ENCODE results near the gene MNS1. TPM values are rescaled to one million over a fixed set of nuclear protein-coding genes. Genes with fewer than 3 reads are reported as not detected.
"Not testable (repeated sequence)": the region's sequence is repeated elsewhere in the genome, so short reads cannot be mapped to it uniquely, and the experiment has no call there.

MNS1 gene
- total and polyA plus RNA-seq, 5 donors from 2014 or later = not detected

- no peaks in the 10 kb centered on the region for H3K36me3 Mint-ChIP-seq
- Histone ChIP-seq H3K9me3 (ENCODE audit: control insufficient read depth in 2 of 2, low read length in 2 of 2) (no peaks in the 10 kb centered on the region), H3K36me3 (ENCODE audit: control insufficient read depth, insufficient read depth, low read length) (no peaks in the 10 kb centered on the region), H3K27me3 (ENCODE audit: control insufficient read depth, insufficient read depth, low read length) (peaks cover 5% of the 10 kb centered on the region), H3K4me3 (ENCODE audit: low read depth, low read length) (no peak overlapping the region), H3K4me1 (ENCODE audit: control insufficient read depth, insufficient read depth, low read length, poor library complexity, severe bottlenecking) (no peaks in the 10 kb centered on the region), H3K27ac (ENCODE audit: insufficient read depth, low read length, poor library complexity, severe bottlenecking) (no peak overlapping the region)
- no peak overlapping the region for H3K4me3 Mint-ChIP-seq
- peaks cover 0 to 1% (median 0%) of the 10 kb centered on the region in 7 donors for H3K9me3 Mint-ChIP-seq
- ATAC-seq (ENCODE audit: low read depth in 2 of 2) = no peak
- no peak overlapping the region for H3K27ac Mint-ChIP-seq
- H3K4me1 Mint-ChIP-seq = no peaks in the 10 kb centered on the region
- no peak for DNase-seq
- peaks cover 21% of the 10 kb centered on the region for H3K27me3 Mint-ChIP-seq
These were observed 25.5 kb upstream of the MNS1 start for GRCh38 chr15:56490461-56490860.

GRCh38 chr15:56486206-56486605 lies 21.3 kb upstream of the MNS1 start:
- not testable (repeated sequence) for H3K36me3 Mint-ChIP-seq; ATAC-seq (ENCODE audit: low read depth in 2 of 2); H3K4me1 ChIP-seq (ENCODE audit: control insufficient read depth, insufficient read depth, low read length, poor library complexity, severe bottlenecking); H3K4me1 Mint-ChIP-seq; H3K27me3 ChIP-seq (ENCODE audit: control insufficient read depth, insufficient read depth, low read length); H3K27ac ChIP-seq (ENCODE audit: insufficient read depth, low read length, poor library complexity, severe bottlenecking); H3K9me3 ChIP-seq (ENCODE audit: control insufficient read depth in 2 of 2, low read length in 2 of 2); H3K4me3 Mint-ChIP-seq; H3K4me3 ChIP-seq (ENCODE audit: low read depth, low read length); H3K9me3 Mint-ChIP-seq; DNase-seq; H3K36me3 ChIP-seq (ENCODE audit: control insufficient read depth, insufficient read depth, low read length); H3K27ac Mint-ChIP-seq
- peaks cover 15% of the 10 kb centered on the region for H3K27me3 Mint-ChIP-seq

- not testable (repeated sequence) for H3K4me1 ChIP-seq (ENCODE audit: control insufficient read depth, insufficient read depth, low read length, poor library complexity, severe bottlenecking); H3K9me3 ChIP-seq (ENCODE audit: control insufficient read depth in 2 of 2, low read length in 2 of 2); H3K4me3 ChIP-seq (ENCODE audit: low read depth, low read length); H3K9me3 Mint-ChIP-seq; H3K4me3 Mint-ChIP-seq; H3K36me3 Mint-ChIP-seq; H3K27ac Mint-ChIP-seq; H3K36me3 ChIP-seq (ENCODE audit: control insufficient read depth, insufficient read depth, low read length); ATAC-seq (ENCODE audit: low read depth in 2 of 2); H3K4me1 Mint-ChIP-seq; H3K27ac ChIP-seq (ENCODE audit: insufficient read depth, low read length, poor library complexity, severe bottlenecking); H3K27me3 ChIP-seq (ENCODE audit: control insufficient read depth, insufficient read depth, low read length); DNase-seq
- peaks cover 13% of the 10 kb centered on the region for H3K27me3 Mint-ChIP-seq
These were observed 20.5 kb upstream of the MNS1 start for GRCh38 chr15:56485426-56485825.

- Histone ChIP-seq H3K4me1 (ENCODE audit: control insufficient read depth, insufficient read depth, low read length, poor library complexity, severe bottlenecking) (no peaks in the 10 kb centered on the region), H3K27me3 (ENCODE audit: control insufficient read depth, insufficient read depth, low read length) (no peaks in the 10 kb centered on the region), H3K36me3 (ENCODE audit: control insufficient read depth, insufficient read depth, low read length) (no peaks in the 10 kb centered on the region), H3K9me3 (ENCODE audit: control insufficient read depth in 2 of 2, low read length in 2 of 2) (peaks cover 0 to 2% of the 10 kb centered on the region in 2 experiments), H3K4me3 (ENCODE audit: low read depth, low read length) (no peak overlapping the region), H3K27ac (ENCODE audit: insufficient read depth, low read length, poor library complexity, severe bottlenecking) (no peak overlapping the region)
- no peak overlapping the region for H3K4me3 Mint-ChIP-seq
- H3K4me1 Mint-ChIP-seq = no peaks in the 10 kb centered on the region
- H3K9me3 Mint-ChIP-seq = peaks cover 0 to 8% (median 1%) of the 10 kb centered on the region in 7 donors
- ATAC-seq (ENCODE audit: low read depth in 2 of 2) = no peak
- DNase-seq = no peak
- H3K36me3 Mint-ChIP-seq = no peaks in the 10 kb centered on the region
- no peak overlapping the region for H3K27ac Mint-ChIP-seq
- H3K27me3 Mint-ChIP-seq = peaks cover 12% of the 10 kb centered on the region
These were observed 19.4 kb upstream of the MNS1 start for GRCh38 chr15:56484287-56484686.

GRCh38 chr15:56475351-56475750 lies 10.4 kb upstream of the MNS1 start:
- no peak overlapping the region for H3K27ac ChIP-seq (ENCODE audit: insufficient read depth, low read length, poor library complexity, severe bottlenecking)
- H3K27me3 ChIP-seq (ENCODE audit: control insufficient read depth, insufficient read depth, low read length) = peaks cover 8% of the 10 kb centered on the region
- Mint-ChIP-seq H3K27me3 (peaks cover 30% of the 10 kb centered on the region), H3K4me1 (peaks cover 0 to 3% (median 0%) of the 10 kb centered on the region in 4 donors), H3K27ac (no peak overlapping the region), H3K9me3 (peaks cover 0 to 6% (median 0%) of the 10 kb centered on the region in 7 donors), H3K36me3 (no peaks in the 10 kb centered on the region), H3K4me3 (no peak overlapping the region)
- no peak overlapping the region for H3K4me3 ChIP-seq (ENCODE audit: low read depth, low read length)
- no peaks in the 10 kb centered on the region for H3K9me3 ChIP-seq (ENCODE audit: control insufficient read depth in 2 of 2, low read length in 2 of 2)
- ATAC-seq (ENCODE audit: low read depth in 2 of 2) (no peak), DNase-seq (no peak)
- no peaks in the 10 kb centered on the region for H3K4me1 ChIP-seq (ENCODE audit: control insufficient read depth, insufficient read depth, low read length, poor library complexity, severe bottlenecking)
- H3K36me3 ChIP-seq (ENCODE audit: control insufficient read depth, insufficient read depth, low read length) = no peaks in the 10 kb centered on the region

GRCh38 chr15:56473017-56473416 lies 8.1 kb upstream of the MNS1 start:
- Mint-ChIP-seq H3K27me3 (peaks cover 19% of the 10 kb centered on the region), H3K27ac (no peak overlapping the region), H3K9me3 (peaks cover 0 to 2% (median 0%) of the 10 kb centered on the region in 7 donors), H3K4me1 (peaks cover 8 to 11% (median 9%) of the 10 kb centered on the region in 4 donors), H3K36me3 (no peaks in the 10 kb centered on the region), H3K4me3 (no peak overlapping the region)
- Histone ChIP-seq H3K9me3 (ENCODE audit: control insufficient read depth in 2 of 2, low read length in 2 of 2) (no peaks in the 10 kb centered on the region), H3K36me3 (ENCODE audit: control insufficient read depth, insufficient read depth, low read length) (no peaks in the 10 kb centered on the region), H3K27ac (ENCODE audit: insufficient read depth, low read length, poor library complexity, severe bottlenecking) (no peak overlapping the region), H3K4me1 (ENCODE audit: control insufficient read depth, insufficient read depth, low read length, poor library complexity, severe bottlenecking) (no peaks in the 10 kb centered on the region), H3K4me3 (ENCODE audit: low read depth, low read length) (no peak overlapping the region), H3K27me3 (ENCODE audit: control insufficient read depth, insufficient read depth, low read length) (peaks cover 10% of the 10 kb centered on the region)
- ATAC-seq (ENCODE audit: low read depth in 2 of 2) (no peak), DNase-seq (no peak)

GRCh38 chr15:56472278-56472677 lies 7.3 kb upstream of the MNS1 start:
- peaks cover 9 to 12% (median 10%) of the 10 kb centered on the region in 4 donors for H3K4me1 Mint-ChIP-seq
- H3K4me3 ChIP-seq (ENCODE audit: low read depth, low read length) = no peak overlapping the region
- peaks cover 16% of the 10 kb centered on the region for H3K27me3 Mint-ChIP-seq
- no peaks in the 10 kb centered on the region for H3K9me3 ChIP-seq (ENCODE audit: control insufficient read depth in 2 of 2, low read length in 2 of 2)
- no peak overlapping the region for H3K27ac ChIP-seq (ENCODE audit: insufficient read depth, low read length, poor library complexity, severe bottlenecking)
- no peak for DNase-seq
- peaks cover 0 to 2% (median 0%) of the 10 kb centered on the region in 7 donors for H3K9me3 Mint-ChIP-seq
- peaks cover 9% of the 10 kb centered on the region for H3K27me3 ChIP-seq (ENCODE audit: control insufficient read depth, insufficient read depth, low read length)
- H3K4me3 Mint-ChIP-seq = no peak overlapping the region
- no peak for ATAC-seq (ENCODE audit: low read depth in 2 of 2)
- H3K27ac Mint-ChIP-seq = no peak overlapping the region
- H3K36me3 ChIP-seq (ENCODE audit: control insufficient read depth, insufficient read depth, low read length) = no peaks in the 10 kb centered on the region
- no peaks in the 10 kb centered on the region for H3K36me3 Mint-ChIP-seq
- H3K4me1 ChIP-seq (ENCODE audit: control insufficient read depth, insufficient read depth, low read length, poor library complexity, severe bottlenecking) = no peaks in the 10 kb centered on the region

- H3K4me1 Mint-ChIP-seq = peaks cover 9 to 12% (median 10%) of the 10 kb centered on the region in 4 donors
- no peaks in the 10 kb centered on the region for H3K9me3 ChIP-seq (ENCODE audit: control insufficient read depth in 2 of 2, low read length in 2 of 2)
- H3K27me3 Mint-ChIP-seq = peaks cover 17% of the 10 kb centered on the region
- H3K36me3 ChIP-seq (ENCODE audit: control insufficient read depth, insufficient read depth, low read length) = no peaks in the 10 kb centered on the region
- no peak overlapping the region for H3K4me3 Mint-ChIP-seq
- H3K9me3 Mint-ChIP-seq = peaks cover 0 to 2% (median 0%) of the 10 kb centered on the region in 7 donors
- H3K4me1 ChIP-seq (ENCODE audit: control insufficient read depth, insufficient read depth, low read length, poor library complexity, severe bottlenecking) = no peaks in the 10 kb centered on the region
- no peak overlapping the region for H3K27ac ChIP-seq (ENCODE audit: insufficient read depth, low read length, poor library complexity, severe bottlenecking)
- no peak overlapping the region for H3K4me3 ChIP-seq (ENCODE audit: low read depth, low read length)
- no peak overlapping the region for H3K27ac Mint-ChIP-seq
- H3K27me3 ChIP-seq (ENCODE audit: control insufficient read depth, insufficient read depth, low read length) = peaks cover 9% of the 10 kb centered on the region
- no peak for DNase-seq
- no peaks in the 10 kb centered on the region for H3K36me3 Mint-ChIP-seq
- no peak for ATAC-seq (ENCODE audit: low read depth in 2 of 2)
These were observed 6.6 kb upstream of the MNS1 start for GRCh38 chr15:56471440-56472069.

All from CD4-positive, CD25-positive, alpha-beta regulatory T cell (primary cell).